22Rv1 (cell line): ENCODE data around the gene CRYGC.

ENCODE experiments used
- ZFX ChIP-seq: fragments of 450-650 bp; IDR thresholded peaks from 2 replicates; pipeline ENCODE4 v1.6.1; 2017; ENCODE audit warnings: antibody characterized with exemption, borderline replicate concordance
- TF ChIP-seq, protein P1 (sequence below): fragments of 450-650 bp; IDR thresholded peaks from 2 replicates; pipeline ENCODE4 v1.5.1; 2017; ENCODE audit warnings: mild to moderate bottlenecking

DNA sequence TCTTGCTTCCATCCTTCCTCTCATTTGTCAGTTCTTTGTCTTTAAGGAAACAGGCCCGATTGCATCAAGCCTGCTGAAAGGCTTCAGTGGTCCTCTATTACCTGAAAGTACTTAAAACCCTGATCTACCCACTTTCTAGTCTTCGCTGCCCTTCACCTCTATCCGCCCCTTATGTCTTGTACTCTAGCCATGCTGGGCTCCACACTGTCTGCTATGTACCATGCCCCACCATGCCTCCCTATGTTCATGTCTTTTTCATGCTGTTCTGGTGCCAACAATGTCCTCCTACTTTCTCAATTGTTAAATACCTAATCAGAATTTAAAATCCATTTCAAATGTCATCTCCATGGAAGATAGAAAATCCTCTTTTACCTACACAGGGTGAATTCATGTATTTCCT, 33.5 kb downstream of the CRYGC start:
- TF ChIP-seq, protein P1, sequence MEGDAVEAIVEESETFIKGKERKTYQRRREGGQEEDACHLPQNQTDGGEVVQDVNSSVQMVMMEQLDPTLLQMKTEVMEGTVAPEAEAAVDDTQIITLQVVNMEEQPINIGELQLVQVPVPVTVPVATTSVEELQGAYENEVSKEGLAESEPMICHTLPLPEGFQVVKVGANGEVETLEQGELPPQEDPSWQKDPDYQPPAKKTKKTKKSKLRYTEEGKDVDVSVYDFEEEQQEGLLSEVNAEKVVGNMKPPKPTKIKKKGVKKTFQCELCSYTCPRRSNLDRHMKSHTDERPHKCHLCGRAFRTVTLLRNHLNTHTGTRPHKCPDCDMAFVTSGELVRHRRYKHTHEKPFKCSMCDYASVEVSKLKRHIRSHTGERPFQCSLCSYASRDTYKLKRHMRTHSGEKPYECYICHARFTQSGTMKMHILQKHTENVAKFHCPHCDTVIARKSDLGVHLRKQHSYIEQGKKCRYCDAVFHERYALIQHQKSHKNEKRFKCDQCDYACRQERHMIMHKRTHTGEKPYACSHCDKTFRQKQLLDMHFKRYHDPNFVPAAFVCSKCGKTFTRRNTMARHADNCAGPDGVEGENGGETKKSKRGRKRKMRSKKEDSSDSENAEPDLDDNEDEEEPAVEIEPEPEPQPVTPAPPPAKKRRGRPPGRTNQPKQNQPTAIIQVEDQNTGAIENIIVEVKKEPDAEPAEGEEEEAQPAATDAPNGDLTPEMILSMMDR = no peak
- TF ChIP-seq ZFX = no peak
